Heart left ventricle (tissue), 13 donors: Measurements from ENCODE around the gene CCNJL.

Source experiments
- POLR2A ChIP-seq, 2 donors: fragments of 450-650 bp; IDR thresholded peaks; one replicate each; pipeline ENCODE4 v1.6.1; 2017; ENCODE audit warnings: antibody characterized with exemption in 2 of 2, mild to moderate bottlenecking in 2 of 2, moderate library complexity in 2 of 2
- TF ChIP-seq, protein P1 (sequence below), 12 donors: fragments of 200-600 bp; sonication (generic) in 4 of 12; IDR thresholded peaks; one replicate each; pipeline versions ENCODE4 v1.5.0 to v1.8.0; 2018 to 2022; ENCODE audit warnings: antibody characterized with exemption in 12 of 12, mild to moderate bottlenecking in 5 of 12
- donor health status: ischemic (EF 13 %, LVEDD 7.1; RV severe dilation, severe dysfunction).
- donor health status: DM: no; HTN: yes; CAD: no.
- donor health status: DM: no; HTN: no; CAD: no.
- donor health status: ischemic (EF 25% LVEDD 6.9; RV normal size, moderate dysfunction).
- donor health status: ischemic (EF 25% LVEDD 5.7; RV mildly dilated, moderate dysfunction).
- donor health status: ischemic (EF 35%, LVEDD 5.7; RV mildly dilated, moderate dysfunction).
- donor health status: nonischemic (EF 11% LVEDD 7.7; RV severe dilation, severe dysfunction).
- donor health status: DM: yes; HTN: yes; CAD: no.
- donor health status: PGD.
- donor health status: ischemic (EF 29% LVEDD 5.4; RV normal size, mild dysfunction).
- donor health status: nonischemic (EF 23%, LVEDD 6.1; RV moderate dilation, normal function).

DNA sequence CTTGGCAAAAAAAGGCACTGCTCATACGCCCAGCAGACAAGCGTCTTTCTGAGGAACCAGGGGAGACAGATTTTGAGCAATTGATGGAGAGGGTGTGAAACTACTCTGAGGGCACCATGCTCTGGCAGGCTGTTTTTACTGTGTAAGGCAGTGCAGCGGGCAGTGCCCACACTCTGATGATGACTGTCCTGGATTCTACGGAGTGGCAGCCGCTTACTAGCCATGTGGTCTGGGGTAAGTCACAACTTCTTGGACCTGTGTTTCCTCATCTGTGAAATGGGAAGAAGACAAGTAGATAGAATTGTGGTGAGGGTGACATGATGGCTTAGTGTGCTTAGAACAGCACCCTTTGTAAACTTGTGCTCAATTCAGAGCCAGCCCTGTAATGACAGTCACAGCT is 44.2 kb downstream of the CCNJL start:
- TF ChIP-seq, protein P1, sequence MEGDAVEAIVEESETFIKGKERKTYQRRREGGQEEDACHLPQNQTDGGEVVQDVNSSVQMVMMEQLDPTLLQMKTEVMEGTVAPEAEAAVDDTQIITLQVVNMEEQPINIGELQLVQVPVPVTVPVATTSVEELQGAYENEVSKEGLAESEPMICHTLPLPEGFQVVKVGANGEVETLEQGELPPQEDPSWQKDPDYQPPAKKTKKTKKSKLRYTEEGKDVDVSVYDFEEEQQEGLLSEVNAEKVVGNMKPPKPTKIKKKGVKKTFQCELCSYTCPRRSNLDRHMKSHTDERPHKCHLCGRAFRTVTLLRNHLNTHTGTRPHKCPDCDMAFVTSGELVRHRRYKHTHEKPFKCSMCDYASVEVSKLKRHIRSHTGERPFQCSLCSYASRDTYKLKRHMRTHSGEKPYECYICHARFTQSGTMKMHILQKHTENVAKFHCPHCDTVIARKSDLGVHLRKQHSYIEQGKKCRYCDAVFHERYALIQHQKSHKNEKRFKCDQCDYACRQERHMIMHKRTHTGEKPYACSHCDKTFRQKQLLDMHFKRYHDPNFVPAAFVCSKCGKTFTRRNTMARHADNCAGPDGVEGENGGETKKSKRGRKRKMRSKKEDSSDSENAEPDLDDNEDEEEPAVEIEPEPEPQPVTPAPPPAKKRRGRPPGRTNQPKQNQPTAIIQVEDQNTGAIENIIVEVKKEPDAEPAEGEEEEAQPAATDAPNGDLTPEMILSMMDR (IDR thresholded peaks at IDR 0.05): no peak
- no peak for TF ChIP-seq POLR2A (IDR thresholded peaks at IDR 0.05)
